T-helper 2 cell treated with Interferon-gamma antibody and Interleukin-4, amounts not matched to agents 5 μg/mL and 100 μg/mL, for 36 hours (primary cell): ENCODE results near the gene KCNAB1.
"Not testable (repeated sequence)": the region's sequence is repeated elsewhere in the genome, so short reads cannot be mapped to it uniquely, and the experiment has no call there.

ENCODE experiments used
- DNase-seq: peaks from one replicate; pipeline ENCODE4 v3.0.0; 2021; ENCODE audit warnings: low spot score
- H3K27ac Mint-ChIP-seq: one replicate; pipeline ENCODE4 v1.8.0; 2021; ENCODE audit warnings: mild to moderate bottlenecking, mixed read lengths
- H3K27me3 Mint-ChIP-seq: one replicate; pipeline ENCODE4 v1.8.0; 2021; ENCODE audit warnings: low read depth, mixed read lengths
- H3K36me3 Mint-ChIP-seq: one replicate; pipeline ENCODE4 v1.8.0; 2021; ENCODE audit warnings: low read depth, mixed read lengths
- H3K4me1 Mint-ChIP-seq: one replicate; pipeline ENCODE4 v1.8.0; 2021; ENCODE audit warnings: low read depth, mixed read lengths
- H3K4me3 Mint-ChIP-seq: one replicate; pipeline ENCODE4 v1.8.0; 2022; ENCODE audit warnings: mild to moderate bottlenecking, moderate library complexity, mixed read lengths
- H3K9me3 Mint-ChIP-seq: one replicate; pipeline ENCODE4 v1.8.0; 2021; ENCODE audit warnings: mixed read lengths

The KCNAB1 gene

DNA sequence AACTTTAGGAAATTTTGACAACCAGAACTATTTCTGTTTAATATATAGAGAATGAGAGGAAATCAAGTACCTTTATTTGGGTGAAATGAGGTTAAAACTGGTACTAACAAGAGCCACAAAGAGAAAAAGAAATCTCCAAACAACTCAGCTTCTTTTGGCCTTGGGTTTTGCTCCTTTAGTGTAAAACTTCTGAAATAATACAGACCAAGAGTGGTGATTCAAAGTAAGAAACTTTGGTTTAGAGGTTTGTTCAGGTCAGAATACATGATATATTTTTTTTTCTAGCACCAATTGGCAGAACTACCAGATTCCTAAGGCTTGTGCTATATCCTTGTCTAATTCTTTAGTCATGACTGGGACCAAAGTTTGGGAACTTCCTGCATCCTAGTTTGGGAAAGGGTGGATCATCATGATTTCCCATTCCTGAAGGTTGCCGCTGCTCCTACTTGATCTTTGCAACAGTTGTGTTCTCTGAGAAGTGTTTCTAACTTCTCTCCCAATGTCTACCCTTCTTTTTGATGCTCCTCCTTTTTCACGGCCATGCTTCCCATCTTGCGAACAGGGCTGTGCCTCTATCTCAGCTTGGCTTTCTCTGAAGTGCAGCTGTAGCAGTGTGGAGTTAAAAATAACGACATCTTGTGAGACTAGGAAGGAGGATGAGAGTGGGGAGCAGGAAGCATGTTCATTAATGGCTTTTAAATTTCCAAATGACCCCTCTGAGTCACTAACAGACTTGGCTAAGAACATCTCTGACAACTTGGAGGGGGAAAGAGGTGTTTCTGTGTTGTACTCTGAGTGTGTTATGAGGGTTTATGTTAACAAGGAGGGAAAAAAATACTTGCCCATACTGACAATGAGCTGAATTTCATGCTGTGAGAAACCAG is 87.7 kb downstream of the KCNAB1 start:
- Mint-ChIP-seq H3K4me3 (no peak overlapping the region), H3K27ac (no peak overlapping the region), H3K4me1 (peaks cover 2% of the 10 kb centered on the region), H3K27me3 (peaks cover 21% of the 10 kb centered on the region), H3K36me3 (no peaks in the 10 kb centered on the region), H3K9me3 (no peaks in the 10 kb centered on the region)
- DNase-seq, result no peak

- H3K4me1 Mint-ChIP-seq, result peaks cover 2% of the 10 kb centered on the region
- H3K9me3 Mint-ChIP-seq, result no peaks in the 10 kb centered on the region
- H3K27me3 Mint-ChIP-seq, result peaks cover 21% of the 10 kb centered on the region
- H3K4me3 Mint-ChIP-seq, result no peak overlapping the region
- no peak for DNase-seq
- no peak overlapping the region for H3K27ac Mint-ChIP-seq
- H3K36me3 Mint-ChIP-seq, result no peaks in the 10 kb centered on the region
Measured at GRCh38 chr3:156209631-156210335, 89.4 kb downstream of the KCNAB1 start.

DNA sequence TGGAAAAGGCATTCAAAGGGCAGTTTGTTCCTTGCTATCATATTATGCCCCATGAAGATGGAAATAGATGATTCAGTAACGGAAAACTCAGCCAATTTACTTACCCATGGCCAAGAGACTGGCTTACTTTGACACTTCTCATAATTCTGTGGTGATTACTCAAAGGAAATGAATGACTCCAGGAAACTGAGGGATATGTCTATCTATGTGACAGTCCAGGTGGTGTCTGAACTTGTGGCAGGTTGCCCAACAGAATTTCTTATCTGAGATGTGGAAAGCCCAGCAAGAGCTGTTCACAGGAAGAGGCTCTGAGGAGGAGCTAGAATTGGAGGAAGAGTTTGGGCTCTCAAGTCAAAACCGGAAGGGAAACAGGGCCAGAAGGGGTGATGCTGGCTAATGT is 91.2 kb downstream of the KCNAB1 start:
- Mint-ChIP-seq H3K36me3 (no peaks in the 10 kb centered on the region), H3K27me3 (peaks cover 24% of the 10 kb centered on the region), H3K4me3 (no peak overlapping the region), H3K27ac (no peak overlapping the region), H3K4me1 (peaks cover 2% of the 10 kb centered on the region), H3K9me3 (no peaks in the 10 kb centered on the region)
- DNase-seq, result no peak

- H3K27me3 Mint-ChIP-seq, result peaks cover 17% of the 10 kb centered on the region
Measured at GRCh38 chr3:156214676-156215075, 94.3 kb downstream of the KCNAB1 start.

DNA sequence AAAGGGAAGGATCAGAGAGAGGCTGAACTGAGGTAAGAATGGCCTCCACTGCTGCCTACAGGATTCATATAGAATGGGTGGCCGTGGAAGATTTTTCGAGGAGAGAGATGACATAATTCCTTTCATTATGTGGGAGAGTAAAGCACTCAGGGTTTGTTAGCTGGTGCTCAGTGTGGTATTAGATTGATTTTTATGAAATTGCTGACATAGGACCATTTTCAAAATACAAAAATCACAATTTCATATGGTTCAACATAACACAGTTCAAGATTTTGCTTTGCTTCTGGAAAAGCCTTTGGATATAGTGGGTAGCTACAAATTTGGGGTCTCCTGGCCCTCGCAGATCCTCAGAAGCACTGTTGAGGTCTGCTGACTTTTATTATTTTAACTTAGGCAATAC is 95.4 kb downstream of the KCNAB1 start:
- Mint-ChIP-seq H3K36me3 (no peaks in the 10 kb centered on the region), H3K4me3 (no peak overlapping the region), H3K9me3 (no peaks in the 10 kb centered on the region), H3K27me3 (peaks cover 16% of the 10 kb centered on the region), H3K4me1 (no peaks in the 10 kb centered on the region), H3K27ac (no peak overlapping the region)
- DNase-seq, result no peak

More at GRCh38 chr3:156214676-156215075, 94.3 kb downstream of the KCNAB1 start:
- no peaks in the 10 kb centered on the region for H3K4me1 Mint-ChIP-seq
- DNase-seq, result no peak
- H3K27ac Mint-ChIP-seq, result no peak overlapping the region
- no peaks in the 10 kb centered on the region for H3K9me3 Mint-ChIP-seq
- H3K36me3 Mint-ChIP-seq, result no peaks in the 10 kb centered on the region
- H3K4me3 Mint-ChIP-seq, result no peak overlapping the region

DNA sequence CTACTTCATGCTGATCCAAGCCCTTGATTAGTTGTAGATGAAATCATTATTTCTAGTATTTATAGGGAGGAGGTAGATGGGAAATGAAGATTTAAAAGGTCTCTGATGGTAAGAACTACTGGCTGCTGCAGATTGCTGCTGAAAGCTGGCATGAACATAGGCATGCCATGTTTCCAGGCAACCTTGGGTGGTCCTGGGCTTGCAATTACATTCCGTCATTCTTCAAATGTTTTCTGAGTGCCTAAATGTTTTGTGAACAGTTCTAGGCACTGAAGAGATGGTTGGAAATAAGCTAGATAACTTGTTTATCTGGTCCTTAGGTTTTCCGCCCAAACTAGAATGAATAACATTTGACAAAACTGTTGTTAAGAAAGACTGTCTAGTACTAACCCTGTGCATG is 95.8 kb downstream of the KCNAB1 start:
- Mint-ChIP-seq H3K27ac (no peak overlapping the region), H3K27me3 (peaks cover 16% of the 10 kb centered on the region), H3K4me1 (no peaks in the 10 kb centered on the region), H3K9me3 (no peaks in the 10 kb centered on the region), H3K4me3 (no peak overlapping the region), H3K36me3 (no peaks in the 10 kb centered on the region)
- DNase-seq, result no peak

GRCh38 chr3:156216852-156217251 is 96.5 kb downstream of the KCNAB1 start:
- H3K4me1 Mint-ChIP-seq, result no peaks in the 10 kb centered on the region
- H3K9me3 Mint-ChIP-seq, result no peaks in the 10 kb centered on the region
- H3K27ac Mint-ChIP-seq, result no peak overlapping the region
- H3K36me3 Mint-ChIP-seq, result no peaks in the 10 kb centered on the region
- DNase-seq, result no peak
- peaks cover 16% of the 10 kb centered on the region for H3K27me3 Mint-ChIP-seq
- H3K4me3 Mint-ChIP-seq, result no peak overlapping the region

DNA sequence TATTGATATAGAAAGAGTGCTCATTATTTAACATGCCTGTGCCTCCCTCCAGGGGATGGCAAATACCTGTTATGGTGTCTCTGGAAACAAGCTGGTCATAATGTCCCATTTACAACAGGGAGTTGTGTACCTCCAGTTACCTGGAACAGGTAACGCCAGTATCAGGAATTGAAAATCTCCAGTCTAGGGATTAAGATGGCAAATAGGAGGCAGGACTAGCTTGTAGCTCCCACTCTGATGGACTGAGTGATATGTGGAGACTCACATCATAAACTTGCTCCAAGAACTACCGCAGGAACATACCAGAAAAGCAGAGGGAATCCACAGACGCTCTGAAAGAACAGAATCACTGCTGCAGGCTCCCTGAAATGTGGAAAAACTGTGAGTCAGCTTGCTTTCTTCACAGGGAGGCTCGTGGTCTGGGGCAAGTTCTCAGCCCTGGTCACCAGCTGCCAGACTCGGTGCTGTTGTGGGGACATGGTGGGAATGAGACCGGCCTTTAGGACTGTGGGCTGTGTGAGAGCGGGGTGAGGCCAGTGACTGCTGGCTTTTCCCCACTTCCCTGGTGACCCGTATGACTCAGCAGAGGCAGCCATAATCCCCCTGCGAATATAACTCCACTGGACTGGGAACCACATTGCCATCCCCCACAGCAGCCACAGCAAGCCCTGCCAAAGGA is 97.4 kb downstream of the KCNAB1 start:
- peaks cover 6% of the 10 kb centered on the region for H3K27me3 Mint-ChIP-seq
- DNase-seq, result no peak
- no peak overlapping the region for H3K4me3 Mint-ChIP-seq
- H3K36me3 Mint-ChIP-seq, result no peaks in the 10 kb centered on the region
- H3K27ac Mint-ChIP-seq, result no peak overlapping the region
- no peaks in the 10 kb centered on the region for H3K9me3 Mint-ChIP-seq
- H3K4me1 Mint-ChIP-seq, result no peaks in the 10 kb centered on the region

DNA sequence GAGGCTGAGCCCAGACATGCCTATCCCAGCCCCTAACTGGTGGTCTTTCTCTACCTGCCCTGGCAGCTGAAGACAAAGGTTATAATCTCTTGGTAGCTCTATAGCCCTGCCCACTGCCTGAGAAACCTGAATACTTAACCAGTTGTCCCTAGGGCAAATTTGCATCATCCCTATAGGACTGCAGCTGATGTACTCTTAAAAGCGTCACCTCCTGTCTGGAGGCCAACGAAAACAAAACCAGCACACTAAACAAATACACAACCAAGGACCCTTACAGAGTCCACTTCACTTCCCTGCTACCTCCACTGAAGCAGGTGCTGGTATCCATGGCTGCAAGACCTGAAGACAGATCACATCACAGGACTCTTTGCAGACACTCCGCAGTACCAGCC is 98.0 kb downstream of the KCNAB1 start:
- peaks cover 5% of the 10 kb centered on the region for H3K27me3 Mint-ChIP-seq
- H3K27ac Mint-ChIP-seq, result no peak overlapping the region
- no peaks in the 10 kb centered on the region for H3K4me1 Mint-ChIP-seq
- H3K36me3 Mint-ChIP-seq, result no peaks in the 10 kb centered on the region
- DNase-seq, result no peak
- no peaks in the 10 kb centered on the region for H3K9me3 Mint-ChIP-seq
- no peak overlapping the region for H3K4me3 Mint-ChIP-seq

GRCh38 chr3:156222381-156222780 is 102.0 kb downstream of the KCNAB1 start:
- not testable (repeated sequence) for H3K4me3 Mint-ChIP-seq, H3K36me3 Mint-ChIP-seq, H3K9me3 Mint-ChIP-seq, H3K27me3 Mint-ChIP-seq, DNase-seq, H3K27ac Mint-ChIP-seq, H3K4me1 Mint-ChIP-seq

- H3K27me3 Mint-ChIP-seq, H3K36me3 Mint-ChIP-seq, H3K4me1 Mint-ChIP-seq, H3K9me3 Mint-ChIP-seq, DNase-seq, H3K27ac Mint-ChIP-seq, H3K4me3 Mint-ChIP-seq: not testable (repeated sequence)
Measured at GRCh38 chr3:156224046-156224445, 103.7 kb downstream of the KCNAB1 start.

- Mint-ChIP-seq H3K9me3 (no peaks in the 10 kb centered on the region), H3K36me3 (no peaks in the 10 kb centered on the region), H3K4me1 (no peaks in the 10 kb centered on the region), H3K27ac (no peak overlapping the region), H3K4me3 (no peak overlapping the region), H3K27me3 (peaks cover 7% of the 10 kb centered on the region)
- DNase-seq, result no peak
Measured at GRCh38 chr3:156226676-156227420, 106.5 kb downstream of the KCNAB1 start.

- Mint-ChIP-seq H3K27ac (no peak overlapping the region), H3K36me3 (no peaks in the 10 kb centered on the region), H3K27me3 (peaks cover 7% of the 10 kb centered on the region), H3K4me1 (no peaks in the 10 kb centered on the region), H3K9me3 (no peaks in the 10 kb centered on the region), H3K4me3 (no peak overlapping the region)
- no peak for DNase-seq
Measured at GRCh38 chr3:156227704-156228103, 107.3 kb downstream of the KCNAB1 start.
